Osteocyte (in vitro differentiated cells): ENCODE results near the gene DGAT2L6. TPM values are rescaled to one million over a fixed set of nuclear protein-coding genes. Genes with fewer than 3 reads are reported as not detected.
A peak's percentile ranks its signal among the peaks of the same experiment; 100 is the strongest.
"Not testable (repeated sequence)": the region's sequence is repeated elsewhere in the genome, so short reads cannot be mapped to it uniquely, and the experiment has no call there.

Experiments
- DNase-seq: peaks from one replicate; pipeline ENCODE4 v3.0.0; 2021; ENCODE audit warnings: mixed read lengths; ENCODE audit not compliant: unreplicated experiment; ENCODE audit errors: extremely low spot score
- H3K27ac Mint-ChIP-seq: one replicate; pipeline ENCODE4 v1.8.0; 2021; ENCODE audit warnings: mild to moderate bottlenecking, mixed read lengths; ENCODE audit not compliant: unreplicated experiment
- H3K27me3 Mint-ChIP-seq: one replicate; pipeline ENCODE4 v1.8.0; 2021; ENCODE audit warnings: mixed read lengths; ENCODE audit not compliant: unreplicated experiment
- H3K36me3 Mint-ChIP-seq: one replicate; pipeline ENCODE4 v1.8.0; 2021; ENCODE audit warnings: mixed read lengths; ENCODE audit not compliant: unreplicated experiment
- H3K4me1 Mint-ChIP-seq: one replicate; pipeline ENCODE4 v1.8.0; 2021; ENCODE audit warnings: mixed read lengths; ENCODE audit not compliant: unreplicated experiment
- H3K4me3 Mint-ChIP-seq: one replicate; pipeline ENCODE4 v1.8.0; 2021; ENCODE audit warnings: mild to moderate bottlenecking, moderate library complexity, mixed read lengths; ENCODE audit not compliant: unreplicated experiment
- H3K9me3 Mint-ChIP-seq: one replicate; pipeline ENCODE4 v1.8.0; 2021; ENCODE audit warnings: mixed read lengths; ENCODE audit not compliant: unreplicated experiment
- total RNA-seq: library from RNA; stranded (reverse); gene quantifications from 2 replicates; pipeline ENCODE4 v1.2.1, GENCODE V29; 2021
- TF ChIP-seq, protein P1 (sequence below): fragments of 200-600 bp; sonication (generic); IDR thresholded peaks from 2 replicates; pipeline ENCODE4 v1.5.0; 2021; ENCODE audit warnings: antibody characterized with exemption, mild to moderate bottlenecking, moderate library complexity

Gene DGAT2L6
- total RNA-seq, 1 donor from 2014 or later, result not detected

DNA sequence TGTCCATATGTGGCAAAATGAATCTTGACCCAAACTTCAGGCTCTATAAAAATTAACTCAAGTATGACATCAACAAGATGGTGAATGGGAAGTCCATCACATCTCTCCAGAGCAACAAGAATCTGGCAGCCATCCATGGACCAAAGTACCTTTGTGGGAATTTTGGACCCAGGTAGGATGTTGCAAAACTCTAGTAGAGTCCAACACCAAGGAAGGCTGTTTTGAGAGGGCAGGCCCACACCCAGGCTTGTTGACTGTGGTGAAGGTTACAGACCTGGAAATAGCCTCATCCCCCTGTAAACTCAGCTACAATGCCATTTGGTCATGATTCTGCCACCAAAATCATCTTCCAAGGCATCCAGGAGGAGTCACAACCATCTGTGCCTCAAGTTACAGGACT, 12.9 kb downstream of the DGAT2L6 start:
- no peak overlapping the region for H3K27ac Mint-ChIP-seq
- H3K4me3 Mint-ChIP-seq, result no peak overlapping the region
- peaks cover 37% of the 10 kb centered on the region for H3K9me3 Mint-ChIP-seq
- H3K4me1 Mint-ChIP-seq, result no peaks in the 10 kb centered on the region
- no peaks in the 10 kb centered on the region for H3K36me3 Mint-ChIP-seq
- no peak for DNase-seq
- TF ChIP-seq, protein P1, sequence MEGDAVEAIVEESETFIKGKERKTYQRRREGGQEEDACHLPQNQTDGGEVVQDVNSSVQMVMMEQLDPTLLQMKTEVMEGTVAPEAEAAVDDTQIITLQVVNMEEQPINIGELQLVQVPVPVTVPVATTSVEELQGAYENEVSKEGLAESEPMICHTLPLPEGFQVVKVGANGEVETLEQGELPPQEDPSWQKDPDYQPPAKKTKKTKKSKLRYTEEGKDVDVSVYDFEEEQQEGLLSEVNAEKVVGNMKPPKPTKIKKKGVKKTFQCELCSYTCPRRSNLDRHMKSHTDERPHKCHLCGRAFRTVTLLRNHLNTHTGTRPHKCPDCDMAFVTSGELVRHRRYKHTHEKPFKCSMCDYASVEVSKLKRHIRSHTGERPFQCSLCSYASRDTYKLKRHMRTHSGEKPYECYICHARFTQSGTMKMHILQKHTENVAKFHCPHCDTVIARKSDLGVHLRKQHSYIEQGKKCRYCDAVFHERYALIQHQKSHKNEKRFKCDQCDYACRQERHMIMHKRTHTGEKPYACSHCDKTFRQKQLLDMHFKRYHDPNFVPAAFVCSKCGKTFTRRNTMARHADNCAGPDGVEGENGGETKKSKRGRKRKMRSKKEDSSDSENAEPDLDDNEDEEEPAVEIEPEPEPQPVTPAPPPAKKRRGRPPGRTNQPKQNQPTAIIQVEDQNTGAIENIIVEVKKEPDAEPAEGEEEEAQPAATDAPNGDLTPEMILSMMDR, result no peak
- peaks cover 13% of the 10 kb centered on the region for H3K27me3 Mint-ChIP-seq

DNA sequence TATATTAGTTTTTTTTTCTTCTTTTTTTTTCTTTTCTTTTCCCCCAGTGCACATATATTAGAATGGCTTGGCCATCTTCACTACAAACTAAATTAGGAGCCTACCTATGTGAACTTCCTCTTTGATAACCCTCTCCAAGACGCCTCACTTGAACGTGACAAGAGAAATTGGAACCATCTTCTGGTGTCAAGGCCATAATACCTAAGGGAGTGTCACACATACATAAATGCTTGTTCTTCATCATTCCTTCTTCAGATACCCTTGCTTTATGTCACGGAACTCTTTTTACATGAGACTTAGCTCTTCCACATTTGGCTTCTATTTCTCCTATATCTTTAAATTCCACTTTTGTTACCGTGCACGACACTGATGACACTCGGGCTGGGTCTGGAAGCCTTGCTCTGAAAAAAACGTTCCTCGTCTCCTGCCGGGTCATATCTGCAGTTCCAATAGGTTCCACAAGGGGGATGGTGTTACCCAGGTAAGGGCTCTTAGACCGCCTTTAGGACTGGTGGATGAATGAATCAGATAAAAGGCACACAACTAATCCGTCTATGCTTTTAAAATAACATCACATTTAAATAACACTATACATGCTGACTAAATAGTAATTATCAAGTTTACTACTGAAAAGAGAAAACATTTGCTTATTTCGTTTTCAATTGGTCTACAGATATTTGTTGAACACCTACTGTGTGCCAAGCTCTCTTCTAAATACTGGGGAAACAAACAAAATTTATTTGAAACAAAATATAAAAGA, 19.9 kb downstream of the DGAT2L6 start:
- no peak for DNase-seq
- no peak overlapping the region for H3K27ac Mint-ChIP-seq
- peaks cover 1% of the 10 kb centered on the region for H3K4me1 Mint-ChIP-seq
- peaks cover 6% of the 10 kb centered on the region for H3K27me3 Mint-ChIP-seq
- peaks cover 21% of the 10 kb centered on the region for H3K9me3 Mint-ChIP-seq
- no peaks in the 10 kb centered on the region for H3K36me3 Mint-ChIP-seq
- H3K4me3 Mint-ChIP-seq, result no peak overlapping the region
- TF ChIP-seq, protein P1, result peak; percentile 57

DNA sequence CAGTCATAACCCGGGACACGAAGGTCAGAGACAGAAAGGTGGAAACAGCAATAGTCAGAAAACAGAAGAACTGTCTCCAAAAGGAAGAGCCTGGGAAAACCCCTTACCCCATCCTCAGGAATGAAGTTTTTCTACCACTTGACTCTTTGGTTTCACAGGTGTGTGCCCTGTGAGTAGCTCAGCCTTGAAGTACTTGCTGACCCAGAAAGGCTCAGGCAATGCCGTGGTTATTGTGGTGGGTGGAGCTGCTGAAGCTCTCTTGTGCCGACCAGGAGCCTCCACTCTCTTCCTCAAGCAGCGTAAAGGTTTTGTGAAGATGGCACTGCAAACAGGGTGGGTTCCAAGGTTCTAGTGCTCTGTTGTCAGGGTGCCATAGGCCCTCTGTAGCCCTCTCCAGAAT, 24.4 kb downstream of the DGAT2L6 start:
- peaks cover 4% of the 10 kb centered on the region for H3K9me3 Mint-ChIP-seq
- H3K4me3 Mint-ChIP-seq, result no peak overlapping the region
- no peak for DNase-seq
- peaks cover 1% of the 10 kb centered on the region for H3K4me1 Mint-ChIP-seq
- H3K27ac Mint-ChIP-seq, result no peak overlapping the region
- TF ChIP-seq, protein P1, result no peak
- H3K36me3 Mint-ChIP-seq, result no peaks in the 10 kb centered on the region
- H3K27me3 Mint-ChIP-seq, result peaks cover 3% of the 10 kb centered on the region

DNA sequence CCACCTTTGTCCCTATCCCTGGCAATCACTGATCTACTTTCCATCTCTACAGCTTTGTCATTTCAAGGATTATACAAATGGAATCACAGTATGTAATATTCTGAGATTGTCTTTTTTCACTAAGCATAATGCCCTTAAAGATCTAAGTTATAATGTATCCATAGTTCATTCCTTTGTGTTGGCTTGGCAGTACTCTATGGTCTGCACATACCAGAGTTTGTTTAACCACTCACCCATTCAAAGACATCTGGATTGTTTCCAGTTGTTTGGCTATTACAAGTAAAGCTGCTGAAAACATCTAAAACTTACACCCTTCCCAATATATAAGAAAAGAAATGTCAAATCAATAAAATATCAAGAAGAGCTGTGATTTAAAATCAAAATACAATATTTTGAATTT, 31.2 kb downstream of the DGAT2L6 start:
- H3K9me3 Mint-ChIP-seq, result no peaks in the 10 kb centered on the region

DNA sequence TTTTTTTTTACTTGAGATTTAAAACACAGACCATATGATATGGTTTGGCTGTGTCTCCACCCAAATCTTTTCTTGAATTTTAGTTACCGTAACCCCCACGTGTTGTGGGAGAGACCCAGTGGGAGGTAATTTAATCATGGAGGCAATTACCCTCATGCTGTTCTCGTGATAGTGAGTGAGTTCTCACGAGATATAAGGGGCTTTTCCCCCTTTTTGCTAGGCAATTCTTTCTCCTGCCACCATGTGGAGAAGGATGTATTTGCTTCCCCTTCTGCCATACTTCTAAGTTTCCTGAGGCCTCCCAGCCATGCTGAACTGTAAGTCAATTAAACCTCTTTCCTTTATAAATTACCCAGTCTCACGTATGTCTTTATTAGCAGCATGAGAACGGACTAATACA, 32.3 kb downstream of the DGAT2L6 start:
- not testable (repeated sequence) for H3K36me3 Mint-ChIP-seq, H3K27ac Mint-ChIP-seq, H3K4me3 Mint-ChIP-seq, H3K4me1 Mint-ChIP-seq, H3K27me3 Mint-ChIP-seq, H3K9me3 Mint-ChIP-seq, DNase-seq

More for the DNA sequence above, 31.2 kb downstream of the DGAT2L6 start:
- Mint-ChIP-seq H3K4me1 (no peaks in the 10 kb centered on the region), H3K4me3 (no peak overlapping the region), H3K36me3 (no peaks in the 10 kb centered on the region), H3K27me3 (peaks cover 2% of the 10 kb centered on the region), H3K27ac (no peak overlapping the region)
- TF ChIP-seq, protein P1, result no peak
- no peak for DNase-seq
